GM12878 (cell line): ENCODE data around the gene TMC5.

Experiments used
- CTCF ChIP-seq, 3 experiments: IDR thresholded peaks in 2 of 3; conservative IDR thresholded peaks in 1 of 3; 2 replicates each; pipeline ENCODE4 v1.5.1; 2011; ENCODE audit warnings: low read depth in 3 of 3, low read length in 3 of 3, mild to moderate bottlenecking in 3 of 3, control low read depth in 2 of 3, moderate library complexity in 2 of 3, inconsistent platforms in 1 of 3, mixed read lengths in 1 of 3; ENCODE audit not compliant: control insufficient read depth in 2 of 3, insufficient read depth in 1 of 3; ENCODE audit errors: extremely low read depth in 1 of 3
- E2F4 ChIP-seq: IDR thresholded peaks from 2 replicates; pipeline ENCODE4 v1.6.1; 2012; ENCODE audit warnings: low read depth, low read length, improper control_type of control experiment
- JUND ChIP-seq: IDR thresholded peaks from 2 replicates; pipeline ENCODE4 v1.6.1; 2012; ENCODE audit warnings: low read depth, mild to moderate bottlenecking, low read length, improper control_type of control experiment, moderate library complexity
- MAX ChIP-seq: IDR thresholded peaks from 2 replicates; pipeline ENCODE4 v1.6.1; 2012; ENCODE audit warnings: low read depth, low read length, improper control_type of control experiment
- MYC ChIP-seq: IDR thresholded peaks from 2 replicates; pipeline ENCODE4 v1.6.1; 2011; ENCODE audit warnings: mild to moderate bottlenecking, low read length, moderate library complexity, inconsistent platforms; ENCODE audit not compliant: insufficient read depth, insufficient replicate concordance, insufficient read length, severe bottlenecking
- NR2C2 ChIP-seq: IDR thresholded peaks from 2 replicates; pipeline ENCODE4 v1.6.1; 2011; ENCODE audit warnings: borderline replicate concordance, low read depth; ENCODE audit not compliant: control insufficient read depth, insufficient read length
- POLR2AphosphoS5 ChIP-seq: IDR thresholded peaks from 2 replicates; pipeline ENCODE4 v1.6.1; 2011; ENCODE audit warnings: mild to moderate bottlenecking, low read length, inconsistent platforms
- REST ChIP-seq: IDR thresholded peaks from 2 replicates; pipeline ENCODE4 v1.6.1; 2012; ENCODE audit warnings: mild to moderate bottlenecking, low read depth, low read length
- SMAD1 ChIP-seq: fragments of 450-650 bp; IDR thresholded peaks from 2 replicates; pipeline ENCODE4 v1.6.1; 2018; ENCODE audit warnings: mild to moderate bottlenecking, low read depth; ENCODE audit not compliant: partially characterized antibody
- SREBF2 ChIP-seq: IDR thresholded peaks from 2 replicates; pipeline ENCODE4 v1.6.1; 2012; ENCODE audit warnings: mild to moderate bottlenecking, low read length

GRCh38 chr16:19527161-19527560 is 109.5 kb downstream of the TMC5 start:
- no peak for TF ChIP-seq MAX
- no peak for TF ChIP-seq MYC
- TF ChIP-seq SREBF2: no peak
- no peak for TF ChIP-seq CTCF (IDR thresholded peaks at IDR 0.05 in 2 of 3, conservative IDR thresholded peaks at IDR 0.05 in 1 of 3; ENCODE audit: control insufficient read depth in 2 of 3, extremely low read depth in 1 of 3, insufficient read depth in 1 of 3, low read depth in 3 of 3, low read length in 3 of 3)
- TF ChIP-seq SMAD1: no peak
- TF ChIP-seq POLR2AphosphoS5: no peak
- TF ChIP-seq NR2C2: no peak
- TF ChIP-seq E2F4: no peak
- TF ChIP-seq JUND: no peak
- TF ChIP-seq REST: no peak
